ENCODE data around the gene VCL.
A peak's percentile ranks its signal among the peaks of the same experiment; 100 is the strongest.
"Not testable (repeated sequence)": the region's sequence is repeated elsewhere in the genome, so short reads cannot be mapped to it uniquely, and the experiment has no call there.

VCL gene

DNA sequence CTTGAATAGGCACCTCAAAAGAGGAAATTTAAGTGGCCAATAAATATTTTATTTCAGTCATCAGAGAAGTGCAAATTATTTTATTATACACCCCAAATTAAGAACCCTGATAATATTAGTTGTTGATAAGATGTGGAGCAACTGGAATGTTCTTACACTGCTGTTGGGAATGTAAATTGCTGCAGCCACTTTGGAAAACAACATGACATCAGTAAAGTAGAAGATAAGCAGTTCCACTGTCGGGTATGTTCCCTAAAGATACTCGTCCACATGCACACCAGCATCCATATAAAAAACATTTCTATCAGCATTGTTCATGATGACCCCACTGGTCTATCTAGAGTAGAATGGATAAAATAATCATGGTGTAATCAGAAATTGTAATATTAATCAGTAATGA, 46.5 kb downstream of the VCL start:
- DNase-seq, result no peak

DNA sequence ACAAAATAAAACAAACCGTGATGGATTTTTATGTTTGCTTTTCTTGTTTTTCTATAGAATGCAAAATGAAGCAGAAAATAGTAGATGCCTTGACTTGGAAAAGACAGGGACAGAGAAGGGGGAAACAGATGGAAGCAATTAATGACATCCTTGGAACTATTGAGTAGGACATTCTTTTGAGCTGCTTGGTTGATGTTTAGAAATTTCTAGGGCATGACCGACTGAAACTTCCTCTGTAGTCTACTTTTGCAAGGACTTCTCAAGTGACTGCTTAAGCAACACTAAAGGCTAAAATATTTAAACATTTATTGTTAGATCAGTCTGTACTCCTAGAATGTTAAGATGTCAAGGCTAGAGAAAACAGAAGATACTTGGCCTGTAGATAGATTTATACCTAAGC, 49.4 kb downstream of the VCL start:
- DNase-seq, result no peak

DNA sequence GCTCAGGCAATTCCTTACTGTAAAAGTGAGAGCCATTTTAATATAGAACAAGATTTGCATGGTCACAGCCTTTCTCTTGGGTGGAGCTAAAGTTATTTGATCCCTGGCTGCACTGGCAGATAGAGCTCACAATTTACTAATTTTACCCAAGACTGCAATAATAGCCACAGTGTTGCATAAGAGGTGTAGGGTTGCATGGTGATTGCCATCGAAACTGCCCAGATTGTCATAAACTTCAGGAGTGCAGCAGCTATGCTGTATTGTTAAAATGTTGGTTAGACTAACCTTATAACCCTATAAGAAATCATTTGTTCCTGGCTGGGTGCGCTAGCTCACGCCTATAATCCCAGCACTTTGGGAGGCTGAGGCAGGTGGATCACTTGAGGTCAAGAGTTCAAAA, 50.0 kb downstream of the VCL start:
- no peak for DNase-seq

DNA sequence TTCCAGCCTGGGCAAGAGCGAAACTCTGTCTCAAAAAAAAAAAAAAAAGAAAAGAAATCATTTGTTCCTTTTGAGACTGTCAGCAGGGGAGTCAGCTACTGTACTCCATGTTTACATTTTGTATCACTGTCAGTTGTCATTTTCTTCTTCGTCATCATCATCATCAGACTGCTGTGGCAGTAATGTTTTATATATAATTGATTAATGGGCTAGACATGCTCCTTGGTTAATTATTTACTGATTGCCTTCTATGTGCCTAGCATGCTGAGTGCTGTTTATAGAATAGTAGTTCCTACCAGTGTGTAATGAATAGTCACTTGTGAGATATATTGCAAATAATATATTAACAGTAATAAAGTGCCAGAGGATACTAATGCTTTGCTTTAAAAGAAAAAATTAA, 50.5 kb downstream of the VCL start:
- no peak for DNase-seq

DNA sequence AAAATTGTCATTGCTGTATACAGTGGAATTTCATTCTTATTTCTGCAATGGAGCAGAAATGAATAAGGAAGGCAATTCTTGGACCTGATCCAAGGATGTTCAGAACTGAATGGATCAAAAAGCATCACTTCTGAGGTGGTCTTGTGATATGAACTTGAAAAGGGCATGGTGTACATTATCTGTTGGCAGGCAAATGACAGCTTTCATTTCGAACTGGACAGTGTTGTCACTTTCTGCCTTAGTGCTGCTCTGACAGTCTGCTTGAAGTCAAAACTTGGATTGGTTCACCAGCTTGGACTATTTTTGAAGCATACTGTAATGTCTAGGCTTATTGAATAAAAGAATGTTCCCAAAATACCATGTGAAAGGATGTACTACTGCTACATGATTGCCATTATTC, 52.0 kb downstream of the VCL start:
- DNase-seq, result no peak

DNA sequence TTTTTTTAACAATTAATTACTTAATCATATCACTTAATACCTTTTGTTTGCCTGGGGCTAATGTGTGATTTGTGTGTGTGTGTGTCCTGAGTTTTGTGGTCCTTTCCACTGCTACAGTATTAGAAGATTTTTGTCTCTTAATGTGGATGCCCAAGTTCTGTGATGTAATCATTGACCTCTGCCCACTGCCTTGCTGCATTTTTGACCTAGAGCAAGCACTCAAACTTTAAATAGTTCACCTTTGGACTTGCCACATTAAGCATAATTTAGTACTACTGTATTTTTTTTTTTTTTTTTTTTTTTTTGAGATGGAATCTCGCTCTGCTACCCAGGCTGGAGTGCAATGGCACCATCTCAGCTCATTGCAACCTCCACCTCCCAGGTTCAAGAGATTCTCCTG, 52.7 kb downstream of the VCL start:
- no peak for DNase-seq

DNA sequence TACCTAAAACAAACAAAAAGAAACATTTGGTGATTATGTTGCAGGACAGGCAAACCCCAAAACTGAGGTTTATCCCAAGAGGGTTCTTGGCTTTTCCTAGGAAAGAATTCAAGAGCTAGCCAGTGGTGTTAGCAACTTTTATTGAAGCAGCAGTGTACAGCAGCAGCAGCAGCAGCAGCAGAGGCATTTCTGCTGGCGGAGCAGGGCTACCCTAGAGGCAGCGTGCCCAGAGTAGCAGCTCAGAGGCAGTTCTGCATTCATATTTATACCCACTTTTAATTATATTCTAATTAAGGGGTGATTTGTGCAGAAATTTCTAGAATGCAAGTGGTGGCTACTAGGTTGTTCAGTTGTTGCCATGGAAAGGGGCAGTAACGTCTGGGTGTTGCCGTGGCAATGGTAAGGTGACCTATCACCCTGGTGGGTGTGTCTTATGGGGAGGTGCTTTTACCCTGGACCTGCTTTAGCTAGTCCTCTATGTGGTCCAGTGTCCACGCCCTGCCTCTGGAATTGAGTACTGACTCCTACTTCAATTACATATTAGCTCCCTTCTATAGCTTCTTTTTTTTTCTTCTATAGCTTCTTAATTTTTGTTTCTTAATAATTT, 53.9 kb downstream of the VCL start:
- no peak for DNase-seq

DNA sequence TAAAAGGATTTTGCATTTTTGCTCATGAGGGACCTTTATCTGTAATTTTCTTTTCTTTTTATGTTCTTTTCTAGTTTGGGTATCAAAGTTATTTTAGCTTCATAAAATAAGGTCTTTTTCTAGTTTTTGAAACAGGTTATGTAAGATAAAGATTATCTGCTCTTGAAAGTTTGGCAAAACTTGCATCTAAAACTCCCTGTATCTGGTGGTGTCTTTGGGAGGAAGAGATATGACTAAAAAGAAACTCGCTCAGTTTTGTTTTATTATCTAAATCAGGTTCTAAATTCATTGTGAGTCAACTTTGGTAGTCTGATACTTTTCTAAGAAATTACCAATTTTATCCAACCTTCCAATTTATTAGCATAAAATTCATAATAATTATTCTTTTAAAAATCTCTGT, 55.1 kb downstream of the VCL start:
- no peak for DNase-seq

DNA sequence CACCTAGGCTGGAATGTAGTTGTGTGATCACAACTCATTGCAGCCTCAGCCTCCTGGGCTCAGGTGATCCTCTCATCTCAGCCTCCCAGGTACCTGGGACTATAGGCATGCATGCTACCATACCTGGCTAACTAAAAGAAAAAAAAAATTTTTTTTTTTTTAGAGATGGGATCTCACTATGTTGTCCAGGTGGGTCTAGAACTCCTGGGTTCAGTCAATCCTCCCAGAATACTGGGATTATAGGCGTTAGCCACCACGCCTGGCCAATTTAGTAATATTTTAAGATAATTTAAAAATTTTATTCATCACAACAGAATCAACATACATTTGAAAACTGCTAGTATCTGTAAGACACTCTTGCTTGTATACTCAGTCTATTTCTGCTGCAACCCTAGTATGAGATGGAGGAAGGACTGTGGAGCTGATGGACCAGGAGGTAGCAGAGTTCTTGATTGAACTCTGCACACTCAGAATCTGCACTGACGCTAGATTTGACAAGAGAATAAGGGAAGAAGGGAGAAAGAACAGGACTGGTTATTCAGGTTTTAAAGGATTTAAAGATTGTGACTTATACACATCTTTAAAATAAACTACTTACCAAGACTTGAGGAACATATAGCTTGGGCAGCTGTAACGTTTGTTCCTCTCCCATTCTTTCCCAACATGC, 57.6 kb downstream of the VCL start:
- no peak for DNase-seq

DNA sequence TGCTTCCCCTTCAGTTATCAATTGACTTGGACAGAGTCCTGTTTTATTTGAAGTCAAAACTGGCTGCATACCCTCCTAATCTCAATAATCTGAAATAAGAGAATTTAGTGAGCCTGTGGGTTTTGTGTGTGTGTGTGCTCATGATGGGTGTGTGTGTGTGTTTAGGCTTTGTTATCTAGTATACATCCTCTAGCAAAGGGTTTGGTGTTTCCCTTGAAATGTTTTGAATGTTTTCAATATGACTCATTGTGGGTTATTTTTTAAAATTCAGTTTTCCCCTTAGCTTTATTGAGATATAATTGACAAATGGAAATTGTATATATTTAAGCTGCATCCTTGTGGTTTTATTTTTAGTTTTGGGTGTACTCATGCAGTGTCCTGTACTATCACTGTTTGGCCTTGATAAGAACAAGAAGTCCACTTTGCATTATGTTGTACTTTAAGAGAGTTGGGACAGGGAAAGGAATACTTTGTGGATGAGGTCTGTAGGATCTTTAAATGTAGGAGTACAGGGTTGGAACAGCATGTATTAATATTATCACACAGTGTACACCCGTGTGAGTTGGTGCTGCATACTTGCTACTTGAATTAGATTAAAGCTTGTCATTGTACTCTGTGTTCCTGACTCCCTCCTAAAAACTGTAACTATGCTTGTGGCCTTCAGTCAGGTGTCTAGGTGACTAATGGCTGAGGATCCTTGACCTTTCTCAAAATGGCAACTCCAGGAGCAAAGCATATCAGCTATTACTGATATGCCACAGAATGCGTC, 58.3 kb downstream of the VCL start:
- DNase-seq, result no peak

DNA sequence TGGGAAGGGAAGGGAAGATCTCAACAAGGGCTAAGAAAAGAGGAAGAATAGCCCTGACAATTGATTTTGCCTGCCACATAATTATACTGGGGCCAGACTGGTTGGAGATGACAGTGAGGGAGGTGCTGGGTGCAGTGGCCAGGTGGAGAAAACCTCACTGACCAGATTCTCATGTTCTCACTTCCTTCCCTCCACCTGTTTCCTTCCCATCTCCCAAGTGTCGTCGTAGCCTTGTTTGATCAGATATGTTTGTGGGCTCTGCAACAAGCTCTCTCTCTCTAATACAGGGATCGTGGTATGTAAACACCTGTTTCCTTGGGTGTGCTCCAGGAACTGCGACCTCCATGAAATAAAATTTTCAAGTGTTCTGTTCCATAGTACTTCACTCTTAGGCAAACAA, 60.2 kb downstream of the VCL start:
- no peak for DNase-seq

DNA sequence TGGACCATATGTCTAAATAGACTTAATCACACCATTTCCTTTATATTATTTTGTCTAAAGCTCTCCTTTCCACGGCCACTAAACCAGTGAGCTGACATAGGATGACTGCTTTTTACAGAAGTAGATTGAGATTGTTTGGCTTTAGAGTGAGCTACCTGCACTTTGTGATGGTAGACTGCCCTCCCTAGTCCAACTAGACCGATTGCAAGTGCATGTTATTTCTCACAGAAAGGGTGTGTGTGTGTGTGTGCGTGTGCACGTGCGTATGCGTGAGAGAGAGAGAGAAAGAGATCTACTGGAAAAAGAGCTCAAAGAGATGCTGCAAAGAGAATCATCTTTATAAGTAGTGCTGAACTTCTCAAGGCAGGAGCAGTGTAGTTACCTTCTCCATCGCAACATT, 60.7 kb downstream of the VCL start:
- peak; percentile 2 for DNase-seq

DNA sequence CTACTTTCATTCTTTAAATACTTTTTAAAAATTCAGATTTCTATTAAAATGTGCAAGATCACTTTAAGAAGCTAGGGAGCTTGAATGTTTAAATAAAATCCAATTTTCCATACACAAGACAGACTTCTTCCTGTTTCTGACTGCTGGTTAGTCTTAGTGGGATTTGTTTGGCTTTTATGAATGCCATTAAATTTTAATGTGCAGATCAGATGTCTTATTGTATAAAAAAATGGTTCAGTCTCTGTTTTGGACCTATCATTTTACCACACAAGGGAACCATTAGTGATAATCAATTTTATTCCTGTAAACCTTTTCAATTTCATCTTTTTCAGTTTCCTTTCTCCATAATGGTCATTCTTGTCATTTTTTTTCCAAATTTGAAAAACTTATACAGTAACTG, 63.2 kb downstream of the VCL start:
- DNase-seq, result no peak

DNA sequence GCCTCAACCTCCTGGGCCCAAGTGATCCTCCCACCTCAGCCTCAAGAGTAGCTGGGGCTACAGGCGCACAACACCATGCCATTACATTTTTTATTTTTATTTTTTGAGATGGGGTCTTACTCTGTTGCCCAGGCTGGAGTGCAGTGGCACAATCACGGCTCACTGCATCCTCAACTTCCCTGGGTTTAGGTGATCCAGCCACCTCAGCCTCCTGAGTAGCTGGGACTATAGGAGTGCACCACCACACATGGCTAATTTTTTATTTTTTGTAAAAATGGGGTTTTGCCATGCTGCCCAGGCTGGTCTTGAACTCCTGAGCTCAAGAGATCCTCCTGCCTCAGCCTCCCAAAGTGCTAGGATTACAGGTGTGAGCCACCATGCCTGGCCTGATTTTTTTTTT, 64.1 kb downstream of the VCL start:
- not testable (repeated sequence) for DNase-seq

DNA sequence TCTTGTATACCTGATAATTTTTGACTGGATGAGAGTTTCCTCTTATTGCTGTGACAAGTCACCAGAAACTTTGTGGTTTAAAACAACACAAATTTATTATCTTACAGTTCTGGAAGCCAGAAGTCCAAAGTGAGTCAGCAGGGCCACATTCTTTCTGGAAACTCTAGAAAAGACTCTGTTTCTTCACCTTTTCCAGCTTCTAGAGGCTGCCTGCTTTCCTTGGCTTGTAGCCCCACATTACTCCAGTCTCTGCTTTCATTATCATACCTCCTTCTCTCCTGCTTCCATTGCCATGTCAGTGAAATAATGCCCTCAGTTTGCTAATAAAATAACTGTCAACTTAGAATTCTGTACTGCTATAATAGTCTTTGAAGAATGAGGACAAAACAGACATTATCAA, 65.3 kb downstream of the VCL start:
- DNase-seq, result no peak

DNA sequence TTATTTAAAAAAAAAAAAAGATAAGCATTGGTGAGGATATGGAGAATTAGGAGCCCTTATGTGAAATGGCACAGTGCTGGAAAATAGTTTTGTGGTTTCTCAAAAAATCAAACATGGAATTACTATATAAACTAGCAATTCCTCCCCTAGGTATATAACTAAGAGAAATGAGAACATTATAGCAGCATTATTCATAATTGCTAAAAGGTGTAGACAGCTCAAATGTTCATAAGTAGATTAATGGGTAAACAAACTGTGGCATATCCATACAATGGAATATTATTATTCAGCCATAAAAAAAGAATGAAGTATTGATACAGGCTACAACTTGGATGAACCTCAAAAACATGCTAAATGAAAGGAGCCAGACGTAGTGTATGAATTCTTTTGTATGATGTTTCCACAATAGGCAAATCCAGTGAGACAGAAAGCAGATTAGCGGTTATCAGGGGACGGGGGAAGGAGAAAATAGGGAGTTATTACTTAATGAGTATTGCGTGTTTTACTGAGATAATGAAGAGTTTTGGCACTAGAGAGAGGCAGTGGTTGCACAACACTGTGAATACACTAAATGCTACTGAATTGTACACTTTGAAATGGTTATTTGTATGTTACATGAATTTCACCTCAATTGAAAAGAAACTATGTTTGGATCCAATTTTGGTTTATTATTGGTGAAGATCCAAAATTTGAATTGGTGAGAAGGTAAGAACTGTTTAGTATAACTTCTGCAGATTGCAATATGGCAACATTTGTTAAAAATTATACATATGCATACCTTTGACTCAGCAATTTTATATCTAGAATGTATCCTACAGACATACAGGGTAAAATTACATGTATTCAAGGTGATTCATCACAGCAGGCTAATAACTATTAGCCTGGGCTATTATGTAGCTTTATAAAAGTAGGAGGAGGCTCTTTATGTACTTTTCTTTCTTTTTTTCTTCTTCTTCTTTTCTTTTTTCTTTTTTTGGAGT, 69.7 kb downstream of the VCL start:
- no peak for DNase-seq

DNA sequence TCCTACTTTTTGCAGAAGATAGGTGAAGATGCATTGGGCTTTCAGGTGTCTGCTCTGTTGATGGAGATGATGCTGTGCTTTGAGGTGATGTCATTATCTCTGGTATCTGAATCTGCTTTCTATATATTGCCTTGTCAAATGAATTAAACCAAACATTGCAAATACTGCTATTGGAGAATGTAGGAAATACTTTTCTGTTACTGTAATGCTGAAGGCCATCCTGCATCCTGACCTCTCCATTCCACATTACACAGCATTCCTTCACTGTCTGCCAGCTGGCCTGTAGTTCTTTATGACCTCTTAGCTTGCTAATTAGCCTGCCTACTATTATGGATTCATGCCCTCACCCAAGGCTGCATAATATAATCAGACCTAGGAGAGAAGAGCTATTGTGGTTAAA, 73.2 kb downstream of the VCL start:
- no peak for DNase-seq

DNA sequence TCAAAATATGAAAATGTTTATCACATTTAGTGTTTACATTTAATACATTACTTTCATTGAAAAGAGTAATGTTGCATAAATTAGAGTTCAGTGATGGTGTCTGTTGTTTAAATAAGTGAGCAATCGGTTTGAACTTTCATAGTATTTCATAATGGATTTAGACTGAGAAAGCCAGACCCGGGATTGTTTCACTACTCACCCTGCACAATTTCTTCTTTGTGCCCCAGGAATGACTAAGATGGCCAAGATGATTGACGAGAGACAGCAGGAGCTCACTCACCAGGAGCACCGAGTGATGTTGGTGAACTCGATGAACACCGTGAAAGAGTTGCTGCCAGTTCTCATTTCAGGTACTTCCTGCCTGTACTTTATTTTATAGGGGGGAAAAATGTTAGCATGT, 74.6 kb downstream of the VCL start:
- no peak for DNase-seq

DNA sequence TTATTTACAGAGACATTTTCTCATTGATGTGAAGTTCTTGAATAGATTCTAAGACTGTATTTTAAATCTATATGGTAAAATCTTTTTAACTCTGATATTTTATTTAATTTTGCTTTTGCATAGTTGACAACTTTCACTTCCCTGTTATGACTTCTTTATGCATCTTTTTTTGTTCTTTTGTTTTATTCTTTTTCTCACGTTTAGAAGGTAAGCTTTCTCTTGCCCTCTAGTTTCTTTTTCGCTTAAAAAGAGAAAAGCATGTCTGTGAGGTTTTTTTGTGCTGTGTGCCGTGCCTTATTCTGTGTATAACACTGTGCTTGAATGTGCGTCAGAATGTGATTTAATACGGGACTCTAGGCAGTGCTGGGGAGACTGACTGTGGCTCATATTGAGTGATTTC, 78.0 kb downstream of the VCL start:
- no peak for DNase-seq

DNA sequence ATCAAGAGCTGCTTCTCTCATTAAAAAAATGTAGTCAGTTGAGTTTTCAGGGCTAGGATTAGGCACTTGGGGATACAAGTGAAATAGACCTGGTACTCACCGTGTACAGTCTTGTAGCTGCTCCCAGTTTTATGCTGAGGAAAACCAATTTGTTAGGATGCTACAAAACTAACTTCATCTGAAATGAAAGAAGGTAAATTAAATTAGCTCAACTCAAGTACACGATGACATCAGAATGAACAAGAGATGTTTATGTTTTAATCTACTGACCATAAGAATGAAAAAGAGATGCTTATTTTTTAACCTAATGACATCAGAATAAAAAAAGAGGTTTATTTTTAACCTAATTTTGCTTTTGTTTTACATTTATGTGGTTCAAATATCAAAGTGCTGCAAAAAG, 79.0 kb downstream of the VCL start:
- DNase-seq, result no peak

DNA sequence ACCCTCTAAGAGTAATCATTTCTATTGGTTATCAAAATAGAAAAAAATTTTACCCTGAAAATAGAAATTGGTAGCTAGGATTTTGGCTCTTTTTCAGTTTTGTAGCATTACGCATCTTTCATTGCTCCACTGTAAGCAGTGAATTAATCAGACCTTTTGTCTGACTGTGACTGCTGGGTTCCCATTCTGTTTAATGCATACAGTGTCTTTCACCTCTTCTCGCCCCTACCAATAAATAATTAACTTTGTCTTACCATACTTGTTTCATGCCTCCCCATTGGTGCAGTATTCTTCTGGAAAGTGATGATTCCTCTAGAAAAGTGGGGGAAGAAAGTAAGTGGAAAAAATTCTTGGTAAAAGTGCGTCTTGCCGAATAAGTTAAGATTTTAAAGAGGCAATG, 79.5 kb downstream of the VCL start:
- no peak for DNase-seq

DNA sequence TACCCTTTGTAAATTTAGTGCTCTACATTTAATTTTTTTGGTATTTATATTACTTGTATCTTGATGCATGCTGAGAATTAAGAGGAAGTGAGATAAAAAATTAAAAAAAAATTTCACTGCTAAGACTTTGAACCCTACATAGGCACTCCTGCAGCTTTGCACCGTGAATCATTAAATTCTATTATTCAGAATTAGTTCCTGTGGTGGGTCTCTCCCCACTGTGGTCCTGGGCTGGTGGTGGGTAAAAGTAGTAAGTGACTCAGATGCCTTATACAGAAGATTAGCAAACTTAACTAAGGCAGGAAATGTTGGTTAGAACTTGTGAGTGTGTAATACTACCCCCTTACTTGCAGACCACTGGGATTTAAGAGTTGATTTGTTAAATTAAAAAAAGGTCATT, 80.1 kb downstream of the VCL start:
- no peak for DNase-seq
